ENCODE data around the gene SH2D1B.
"Not testable (repeated sequence)": the region's sequence is repeated elsewhere in the genome, so short reads cannot be mapped to it uniquely, and the experiment has no call there.

SH2D1B gene

GRCh38 chr1:162412002-162412401, at the start of gene SH2D1B:
Gene SH2D1B, minus strand, starts transcription at chr1:162412136. Its CDS starts 120 bp downstream, at chr1:162412016.
- DNase-seq: no peak

GRCh38 chr1:162458236-162458635, 46.3 kb upstream of the SH2D1B start:
- no peak for DNase-seq

- no peak for DNase-seq
Measured at GRCh38 chr1:162456323-162456722, 44.4 kb upstream of the SH2D1B start.

- DNase-seq: not testable (repeated sequence)
Measured at GRCh38 chr1:162454361-162454760, 42.4 kb upstream of the SH2D1B start.

GRCh38 chr1:162446946-162447345, 35.0 kb upstream of the SH2D1B start:
- no peak for DNase-seq

GRCh38 chr1:162444903-162445302, 33.0 kb upstream of the SH2D1B start:
- DNase-seq: no peak

- not testable (repeated sequence) for DNase-seq
Measured at GRCh38 chr1:162432977-162433713, 21.2 kb upstream of the SH2D1B start.

- no peak for DNase-seq
Measured at GRCh38 chr1:162430583-162430982, 18.6 kb upstream of the SH2D1B start.

- no peak for DNase-seq
Measured at GRCh38 chr1:162422662-162423375, 10.9 kb upstream of the SH2D1B start.

- no peak for DNase-seq
Measured at GRCh38 chr1:162421258-162422164, 9.6 kb upstream of the SH2D1B start.

- DNase-seq: no peak
Measured at GRCh38 chr1:162420120-162420519, 8.2 kb upstream of the SH2D1B start.

GRCh38 chr1:162419450-162419931, 7.6 kb upstream of the SH2D1B start:
- not testable (repeated sequence) for DNase-seq

GRCh38 chr1:162418584-162418983, 6.6 kb upstream of the SH2D1B start:
- DNase-seq: not testable (repeated sequence)

GRCh38 chr1:162417650-162418049, 5.7 kb upstream of the SH2D1B start:
- DNase-seq: no peak

GRCh38 chr1:162416909-162417308, 5.0 kb upstream of the SH2D1B start:
- no peak for DNase-seq

- no peak for DNase-seq
Measured at GRCh38 chr1:162416215-162416614, 4.3 kb upstream of the SH2D1B start.

- DNase-seq: no peak
Measured at GRCh38 chr1:162407539-162407938, 4.4 kb downstream of the SH2D1B start.

- no peak for DNase-seq
Measured at GRCh38 chr1:162406811-162407210, 5.1 kb downstream of the SH2D1B start.

- DNase-seq: no peak
Measured at GRCh38 chr1:162405800-162406199, 6.1 kb downstream of the SH2D1B start.

- no peak for DNase-seq
Measured at GRCh38 chr1:162404550-162405160, 7.3 kb downstream of the SH2D1B start.

- no peak for DNase-seq
Measured at GRCh38 chr1:162400790-162401355, 11.1 kb downstream of the SH2D1B start.

- DNase-seq: no peak
Measured at GRCh38 chr1:162398999-162399580, 12.8 kb downstream of the SH2D1B start.
